ENCODE data around the gene TMEM187. TPM values are rescaled to one million over a fixed set of nuclear protein-coding genes. Genes with fewer than 3 reads are reported as not detected.
A peak's percentile ranks its signal among the peaks of the same experiment; 100 is the strongest.
"Not testable (repeated sequence)": the region's sequence is repeated elsewhere in the genome, so short reads cannot be mapped to it uniquely, and the experiment has no call there.

Gene TMEM187
- total RNA-seq, 1 donor from 2014 or later: 2.4 TPM

- Mint-ChIP-seq H3K4me1 (peaks cover 30% of the 10 kb centered on the region), H3K27me3 (ENCODE audit: insufficient read depth, low read depth) (peaks cover 10% of the 10 kb centered on the region), H3K9me3 (no peaks in the 10 kb centered on the region), H3K27ac (peak overlapping the region; percentile 53), H3K36me3 (peaks cover 4% of the 10 kb centered on the region), H3K4me3 (peak overlapping the region; percentile 92)
- H3K4me2 ChIP-seq: peak overlapping the region; percentile 72
- H2AFZ ChIP-seq (replicated peaks): no peak overlapping the region
- H3K4me1 ChIP-seq: peaks cover 2% of the 10 kb centered on the region
- H3K4me3 ChIP-seq: no peak overlapping the region
- H3K27me3 ChIP-seq: no peaks in the 10 kb centered on the region
- no peaks in the 10 kb centered on the region for H3K9me3 ChIP-seq (ENCODE audit: low read depth)
- no peak overlapping the region for H3K27ac ChIP-seq
- peaks cover 35% of the 10 kb centered on the region for H3F3A ChIP-seq (ENCODE audit: low read depth)
- H3K36me3 ChIP-seq: no peaks in the 10 kb centered on the region
- no peak for TF ChIP-seq EZH2phosphoT487 (IDR thresholded peaks at IDR 0.05)
- TF ChIP-seq CTCF (IDR thresholded peaks at IDR 0.05): no peak
- no peak for TF ChIP-seq EZH2 (IDR thresholded peaks at IDR 0.05)
- DNase-seq (ENCODE audit: low spot score): no peak
- H3K9ac ChIP-seq: no peak overlapping the region
- H3K79me2 ChIP-seq (ENCODE audit: low read depth): peaks cover 16% of the 10 kb centered on the region
- peaks cover 9% of the 10 kb centered on the region for H4K20me1 ChIP-seq (ENCODE audit: low read depth)
Observed at GRCh38 chrX:153974003-153974725, 1.6 kb downstream of the TMEM187 start.

GRCh38 chrX:153974726-153975286, 2.3 kb downstream of the TMEM187 start:
- no peak overlapping the region for H3K27ac ChIP-seq
- DNase-seq (ENCODE audit: low spot score): no peak
- H3K27me3 ChIP-seq: no peaks in the 10 kb centered on the region
- no peak overlapping the region for H3K4me3 ChIP-seq
- peak overlapping the region; percentile 92 for H3K4me3 Mint-ChIP-seq
- H3K27ac Mint-ChIP-seq: peak overlapping the region; percentile 43
- H3K36me3 ChIP-seq: no peaks in the 10 kb centered on the region
- peaks cover 3% of the 10 kb centered on the region for H4K20me1 ChIP-seq (ENCODE audit: low read depth)
- no peaks in the 10 kb centered on the region for H3K9me3 Mint-ChIP-seq
- no peak overlapping the region for H3K4me2 ChIP-seq
- peaks cover 9% of the 10 kb centered on the region for H3K79me2 ChIP-seq (ENCODE audit: low read depth)
- no peak overlapping the region for H3K9ac ChIP-seq
- H3K4me1 ChIP-seq: peaks cover 2% of the 10 kb centered on the region
- no peak overlapping the region for H2AFZ ChIP-seq (replicated peaks)
- H3K9me3 ChIP-seq (ENCODE audit: low read depth): no peaks in the 10 kb centered on the region
- peaks cover 4% of the 10 kb centered on the region for H3K36me3 Mint-ChIP-seq
- TF ChIP-seq CTCF (IDR thresholded peaks at IDR 0.05) (no peak), EZH2 (IDR thresholded peaks at IDR 0.05) (no peak), EZH2phosphoT487 (IDR thresholded peaks at IDR 0.05) (no peak)
- peaks cover 10% of the 10 kb centered on the region for H3K27me3 Mint-ChIP-seq (ENCODE audit: insufficient read depth, low read depth)
- peaks cover 25% of the 10 kb centered on the region for H3K4me1 Mint-ChIP-seq
- H3F3A ChIP-seq (ENCODE audit: low read depth): peaks cover 30% of the 10 kb centered on the region

- not testable (repeated sequence) for H3K27ac Mint-ChIP-seq; H3K4me3 ChIP-seq; H3K9me3 Mint-ChIP-seq; H2AFZ ChIP-seq (replicated peaks); H3K27me3 Mint-ChIP-seq (ENCODE audit: insufficient read depth, low read depth); H3K9me3 ChIP-seq (ENCODE audit: low read depth); H3K27ac ChIP-seq; H3K27me3 ChIP-seq; H3K4me2 ChIP-seq; H3K36me3 ChIP-seq; H3F3A ChIP-seq (ENCODE audit: low read depth); H3K9ac ChIP-seq; H3K4me1 ChIP-seq; H4K20me1 ChIP-seq (ENCODE audit: low read depth); H3K4me3 Mint-ChIP-seq; H3K36me3 Mint-ChIP-seq; H3K79me2 ChIP-seq (ENCODE audit: low read depth); DNase-seq (ENCODE audit: low spot score)
- peaks cover 23% of the 10 kb centered on the region for H3K4me1 Mint-ChIP-seq
Observed at GRCh38 chrX:153980394-153980793, 7.8 kb downstream of the TMEM187 start.

- H3K4me3 Mint-ChIP-seq: peak overlapping the region; percentile 29
- Histone ChIP-seq H3K4me2 (no peak overlapping the region), H3K9me3 (ENCODE audit: low read depth) (no peaks in the 10 kb centered on the region), H4K20me1 (ENCODE audit: low read depth) (no peaks in the 10 kb centered on the region), H3K36me3 (no peaks in the 10 kb centered on the region), H3K4me3 (no peak overlapping the region), H2AFZ (replicated peaks) (no peak overlapping the region), H3K9ac (no peak overlapping the region), H3K27ac (no peak overlapping the region), H3K79me2 (ENCODE audit: low read depth) (no peaks in the 10 kb centered on the region), H3K27me3 (no peaks in the 10 kb centered on the region), H3K4me1 (no peaks in the 10 kb centered on the region), H3F3A (ENCODE audit: low read depth) (no peaks in the 10 kb centered on the region)
- H3K27ac Mint-ChIP-seq: peak overlapping the region; percentile 90
- no peaks in the 10 kb centered on the region for H3K9me3 Mint-ChIP-seq
- peaks cover 22% of the 10 kb centered on the region for H3K4me1 Mint-ChIP-seq
- H3K27me3 Mint-ChIP-seq (ENCODE audit: insufficient read depth, low read depth): peaks cover 5% of the 10 kb centered on the region
- peaks cover 6% of the 10 kb centered on the region for H3K36me3 Mint-ChIP-seq
- TF ChIP-seq EZH2 (IDR thresholded peaks at IDR 0.05) (no peak), CTCF (IDR thresholded peaks at IDR 0.05) (no peak), EZH2phosphoT487 (IDR thresholded peaks at IDR 0.05) (no peak)
- no peak for DNase-seq (ENCODE audit: low spot score)
Observed at GRCh38 chrX:153981231-153981630, 8.7 kb downstream of the TMEM187 start.

Data from neural progenitor cell (in vitro differentiated cells).